ENCODE measurements around the gene FOXP1. TPM values are rescaled to one million over a fixed set of nuclear protein-coding genes. Genes with fewer than 3 reads are reported as not detected.

Gene FOXP1
- polyA plus RNA-seq, 1 donor from 2014 or later, result 5.6 TPM

- no peaks in the 10 kb centered on the region for H3K36me3 ChIP-seq (ENCODE audit: insufficient read depth, low read length)
- no peak overlapping the region for H2AFZ ChIP-seq (ENCODE audit: low read depth, low read length)
- H3K4me2 ChIP-seq (ENCODE audit: low read length), result no peak overlapping the region
- TF ChIP-seq RAD21 (conservative IDR thresholded peaks at IDR 0.05) (no peak), SMC3 (conservative IDR thresholded peaks at IDR 0.05; ENCODE audit: poor library complexity) (no peak), EZH2 (IDR thresholded peaks at IDR 0.05; ENCODE audit: borderline replicate concordance, insufficient read depth, low read length, poor library complexity, severe bottlenecking) (no peak), MXI1 (conservative IDR thresholded peaks at IDR 0.05; ENCODE audit: poor library complexity, severe bottlenecking) (no peak), EP300 (conservative IDR thresholded peaks at IDR 0.05; ENCODE audit: poor library complexity, severe bottlenecking) (no peak), REST (IDR thresholded peaks at IDR 0.05; ENCODE audit: borderline replicate concordance) (no peak), TAF1 (IDR thresholded peaks at IDR 0.05; ENCODE audit: low read depth) (no peak), CTCF (IDR thresholded peaks at IDR 0.05; ENCODE audit: poor library complexity, severe bottlenecking) (no peak), POLR2AphosphoS5 (IDR thresholded peaks at IDR 0.05) (no peak)
- H4K20me1 ChIP-seq (ENCODE audit: insufficient read depth), result no peaks in the 10 kb centered on the region
- no peaks in the 10 kb centered on the region for H3K27me3 ChIP-seq (ENCODE audit: insufficient read depth, low read depth, low read length)
- H3F3A ChIP-seq (ENCODE audit: insufficient read depth, low read length, poor library complexity, severe bottlenecking), result no peaks in the 10 kb centered on the region
- H3K9ac ChIP-seq (ENCODE audit: low read length), result no peak overlapping the region
- H3K4me3 ChIP-seq (ENCODE audit: low read length), result no peak overlapping the region
- H3K27ac ChIP-seq (ENCODE audit: low read length), result no peak overlapping the region
- no peaks in the 10 kb centered on the region for H3K79me2 ChIP-seq (replicated peaks; ENCODE audit: insufficient read depth, low read length)
- no peaks in the 10 kb centered on the region for H3K9me2 ChIP-seq (ENCODE audit: insufficient read depth, low read length)
- no peaks in the 10 kb centered on the region for H3K9me3 ChIP-seq (ENCODE audit: low read length)
Observed at GRCh38 chr3:71148455-71149060, 435.0 kb downstream of the FOXP1 start.

- Histone ChIP-seq H3F3A (ENCODE audit: insufficient read depth, low read length, poor library complexity, severe bottlenecking) (no peaks in the 10 kb centered on the region), H3K36me3 (ENCODE audit: insufficient read depth, low read length) (no peaks in the 10 kb centered on the region), H3K9me2 (ENCODE audit: insufficient read depth, low read length) (no peaks in the 10 kb centered on the region), H3K27me3 (ENCODE audit: insufficient read depth, low read depth, low read length) (no peaks in the 10 kb centered on the region), H3K4me3 (ENCODE audit: low read length) (no peak overlapping the region), H3K9me3 (ENCODE audit: low read length) (no peaks in the 10 kb centered on the region), H3K79me2 (replicated peaks; ENCODE audit: insufficient read depth, low read length) (no peaks in the 10 kb centered on the region), H3K27ac (ENCODE audit: low read length) (no peak overlapping the region), H3K4me2 (ENCODE audit: low read length) (no peak overlapping the region), H4K20me1 (ENCODE audit: insufficient read depth) (no peaks in the 10 kb centered on the region), H3K9ac (ENCODE audit: low read length) (no peak overlapping the region), H2AFZ (ENCODE audit: low read depth, low read length) (no peak overlapping the region)
- TF ChIP-seq REST (IDR thresholded peaks at IDR 0.05; ENCODE audit: borderline replicate concordance) (no peak), TAF1 (IDR thresholded peaks at IDR 0.05; ENCODE audit: low read depth) (no peak), MXI1 (conservative IDR thresholded peaks at IDR 0.05; ENCODE audit: poor library complexity, severe bottlenecking) (no peak)
Observed at GRCh38 chr3:71146673-71147072, 436.9 kb downstream of the FOXP1 start.
